ENCODE data around the gene CBR1. TPM values are rescaled to one million over a fixed set of nuclear protein-coding genes. Genes with fewer than 3 reads are reported as not detected.

The CBR1 gene
- polyA plus RNA-seq, 1 donor (not counting 4 experiments of a cell fraction or from before 2014, with no cell fraction given), result 207 TPM

GRCh38 chr21:36113647-36114428 lies 44.0 kb downstream of the CBR1 start:
- Histone ChIP-seq H3K36me3 (ENCODE audit: control insufficient read depth in 2 of 2, extremely low read depth in 1 of 2, insufficient read depth in 2 of 2, low read length in 2 of 2) (no peaks in the 10 kb centered on the region), H3K4me3 (ENCODE audit: control insufficient read depth in 2 of 3, extremely low read depth in 1 of 3, insufficient read depth in 2 of 3, low read depth in 1 of 3, low read length in 3 of 3) (peak overlapping the region; percentile 30 to 61 (median 34)), H3K4me1 (ENCODE audit: control insufficient read depth, extremely low read depth, insufficient read depth, low read length) (peaks cover 8% of the 10 kb centered on the region), H3K27me3 (ENCODE audit: control insufficient read depth, extremely low read depth, insufficient read depth, low read length) (no peaks in the 10 kb centered on the region), H3K4me2 (ENCODE audit: control insufficient read depth, extremely low read depth, insufficient read depth, low read depth, low read length) (peak overlapping the region; percentile 86), H3K27ac (ENCODE audit: control insufficient read depth, insufficient read depth, low read length) (peak overlapping the region; percentile 77), H3K79me2 (ENCODE audit: control insufficient read depth, insufficient read depth, low read length) (no peaks in the 10 kb centered on the region), H3K9me1 (ENCODE audit: control insufficient read depth, extremely low read depth, insufficient read depth, low read length) (no peaks in the 10 kb centered on the region), H3K9ac (ENCODE audit: control insufficient read depth, extremely low read depth, insufficient read depth, low read length) (peak overlapping the region; percentile 72), H2AFZ (ENCODE audit: control insufficient read depth, low read length) (peak overlapping the region; percentile 67), H4K20me1 (ENCODE audit: control insufficient read depth, extremely low read depth, insufficient read depth, low read length) (no peaks in the 10 kb centered on the region), H3K9me3 (ENCODE audit: control insufficient read depth, low read depth, low read length) (no peaks in the 10 kb centered on the region)
- no peak for TF ChIP-seq CTCF (optimal IDR thresholded peaks at IDR 0.05 in 1 of 3, IDR thresholded peaks at IDR 0.05 in 1 of 3, conservative IDR thresholded peaks at IDR 0.05 in 1 of 3; ENCODE audit: extremely low read depth in 1 of 3, insufficient read depth in 2 of 3, low read length in 3 of 3)
- no peak for TF ChIP-seq EZH2 (IDR thresholded peaks at IDR 0.05; ENCODE audit: low read length)
- no peak for FAIRE-seq
- no peak for DNase-seq (ENCODE audit: low read depth, low spot score)
- dilution Hi-C loops (cut with MboI; ENCODE audit: extremely low pct_ligation_motif_present, low sequenced_read_pairs), result no loop called here

- Histone ChIP-seq H3K9ac (ENCODE audit: control insufficient read depth, extremely low read depth, insufficient read depth, low read length) (no peak overlapping the region), H2AFZ (ENCODE audit: control insufficient read depth, low read length) (no peak overlapping the region), H3K27me3 (ENCODE audit: control insufficient read depth, extremely low read depth, insufficient read depth, low read length) (no peaks in the 10 kb centered on the region), H3K36me3 (ENCODE audit: control insufficient read depth in 2 of 2, extremely low read depth in 1 of 2, insufficient read depth in 2 of 2, low read length in 2 of 2) (no peaks in the 10 kb centered on the region), H3K4me2 (ENCODE audit: control insufficient read depth, extremely low read depth, insufficient read depth, low read depth, low read length) (no peak overlapping the region), H3K4me1 (ENCODE audit: control insufficient read depth, extremely low read depth, insufficient read depth, low read length) (peaks cover 8% of the 10 kb centered on the region), H3K27ac (ENCODE audit: control insufficient read depth, insufficient read depth, low read length) (no peak overlapping the region), H3K9me3 (ENCODE audit: control insufficient read depth, low read depth, low read length) (no peaks in the 10 kb centered on the region), H3K79me2 (ENCODE audit: control insufficient read depth, insufficient read depth, low read length) (no peaks in the 10 kb centered on the region), H4K20me1 (ENCODE audit: control insufficient read depth, extremely low read depth, insufficient read depth, low read length) (no peaks in the 10 kb centered on the region), H3K9me1 (ENCODE audit: control insufficient read depth, extremely low read depth, insufficient read depth, low read length) (no peaks in the 10 kb centered on the region), H3K4me3 (ENCODE audit: control insufficient read depth in 2 of 3, extremely low read depth in 1 of 3, insufficient read depth in 2 of 3, low read depth in 1 of 3, low read length in 3 of 3) (no peak overlapping the region)
- dilution Hi-C loops (cut with MboI; ENCODE audit: extremely low pct_ligation_motif_present, low sequenced_read_pairs), result no loop called here
- no peak for DNase-seq (ENCODE audit: low read depth, low spot score)
- no peak for FAIRE-seq
- no peak for TF ChIP-seq EZH2 (IDR thresholded peaks at IDR 0.05; ENCODE audit: low read length)
- TF ChIP-seq CTCF (optimal IDR thresholded peaks at IDR 0.05 in 1 of 3, IDR thresholded peaks at IDR 0.05 in 1 of 3, conservative IDR thresholded peaks at IDR 0.05 in 1 of 3; ENCODE audit: extremely low read depth in 1 of 3, insufficient read depth in 2 of 3, low read length in 3 of 3), result no peak
These were observed 45.4 kb downstream of the CBR1 start for GRCh38 chr21:36115138-36115730.

All from keratinocyte (primary cell).